GM20000 (cell line): Measurements from ENCODE around the gene PJVK.

ENCODE experiments used
- DNase-seq: peaks from one replicate; pipeline ENCODE4 v3.0.0; 2012; ENCODE audit warnings: low spot score
- CTCF ChIP-seq: IDR thresholded peaks from 2 replicates; pipeline ENCODE4 v1.5.1; 2012; ENCODE audit warnings: mild to moderate bottlenecking, control low read depth; ENCODE audit errors: extremely low read depth, missing control alignments

The PJVK gene

DNA sequence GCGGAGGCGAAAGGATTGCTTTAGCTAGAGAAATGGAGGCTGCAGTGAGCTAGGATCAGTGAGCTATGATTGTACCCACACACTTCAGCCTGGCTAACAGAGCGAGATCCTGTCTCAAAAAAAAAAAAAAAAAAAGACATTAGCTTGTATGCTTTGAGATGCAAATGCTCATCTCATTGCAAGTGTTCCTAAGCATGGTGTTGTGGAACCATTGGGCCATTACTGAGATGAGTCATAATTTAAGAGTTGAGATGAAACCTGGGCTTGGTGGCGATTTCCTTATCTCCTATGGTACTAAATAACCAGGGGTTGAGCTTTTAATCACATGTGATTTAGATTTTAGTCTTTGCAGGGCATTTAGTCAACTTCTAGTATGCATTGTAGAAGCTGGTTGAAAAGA, 31.3 kb downstream of the PJVK start:
- peak; percentile 60 for DNase-seq

GRCh38 chr2:178484245-178485041, 33.3 kb downstream of the PJVK start:
- DNase-seq = no peak

More for the DNA sequence above, 31.3 kb downstream of the PJVK start:
- TF ChIP-seq CTCF = no peak

GRCh38 chr2:178485356-178485755, 34.2 kb downstream of the PJVK start:
- TF ChIP-seq CTCF = no peak
- DNase-seq = no peak

More at GRCh38 chr2:178484245-178485041, 33.3 kb downstream of the PJVK start:
- TF ChIP-seq CTCF = no peak

GRCh38 chr2:178491612-178492011, 40.4 kb downstream of the PJVK start:
- TF ChIP-seq CTCF = no peak
- no peak for DNase-seq

GRCh38 chr2:178496049-178496448, 44.9 kb downstream of the PJVK start:
- no peak for DNase-seq
- TF ChIP-seq CTCF = no peak

- TF ChIP-seq CTCF = no peak
- DNase-seq = no peak
These were observed 47.0 kb downstream of the PJVK start for GRCh38 chr2:178498137-178498536.

DNA sequence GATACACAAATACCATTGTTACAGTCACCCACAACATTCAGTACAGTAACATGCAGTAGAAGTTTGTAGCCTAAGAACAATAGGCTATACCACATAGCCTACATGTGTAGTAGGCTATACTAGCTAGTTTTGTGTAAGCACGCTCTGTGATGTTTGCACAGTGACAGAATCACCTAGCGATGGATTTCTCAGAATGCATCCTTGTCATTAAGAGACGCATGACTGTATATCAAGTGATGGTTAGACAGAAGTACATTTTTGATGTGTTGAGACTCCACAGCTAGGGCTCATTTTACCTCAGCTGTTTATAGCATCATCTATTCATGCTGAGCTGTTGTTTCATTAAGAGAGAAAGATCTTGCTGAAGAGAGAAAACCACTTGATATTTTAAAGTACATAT, 48.5 kb downstream of the PJVK start:
- no peak for TF ChIP-seq CTCF
- no peak for DNase-seq
